Measurements from ENCODE around the gene CFAP410.

DNA sequence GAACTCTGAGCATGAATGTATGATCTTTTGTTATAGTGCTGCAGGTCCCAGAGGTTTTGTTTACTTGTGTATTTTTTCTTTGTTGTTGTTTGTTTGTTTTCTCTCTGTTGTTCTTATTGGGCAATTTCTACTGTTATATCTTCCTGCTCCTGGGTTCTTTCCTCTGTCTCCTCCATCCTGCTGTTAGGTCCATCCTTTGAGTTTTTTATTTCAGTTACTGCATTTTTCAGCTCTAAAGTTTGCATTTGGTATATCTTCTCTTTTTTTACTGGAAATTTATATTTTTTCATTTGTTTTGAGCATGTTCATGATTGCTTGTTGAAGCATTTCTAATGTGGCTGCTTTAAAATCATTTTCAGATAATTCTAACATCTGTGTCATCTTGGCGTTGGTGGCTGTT, 24.1 kb upstream of the CFAP410 start:
- TF ChIP-seq, protein P1, sequence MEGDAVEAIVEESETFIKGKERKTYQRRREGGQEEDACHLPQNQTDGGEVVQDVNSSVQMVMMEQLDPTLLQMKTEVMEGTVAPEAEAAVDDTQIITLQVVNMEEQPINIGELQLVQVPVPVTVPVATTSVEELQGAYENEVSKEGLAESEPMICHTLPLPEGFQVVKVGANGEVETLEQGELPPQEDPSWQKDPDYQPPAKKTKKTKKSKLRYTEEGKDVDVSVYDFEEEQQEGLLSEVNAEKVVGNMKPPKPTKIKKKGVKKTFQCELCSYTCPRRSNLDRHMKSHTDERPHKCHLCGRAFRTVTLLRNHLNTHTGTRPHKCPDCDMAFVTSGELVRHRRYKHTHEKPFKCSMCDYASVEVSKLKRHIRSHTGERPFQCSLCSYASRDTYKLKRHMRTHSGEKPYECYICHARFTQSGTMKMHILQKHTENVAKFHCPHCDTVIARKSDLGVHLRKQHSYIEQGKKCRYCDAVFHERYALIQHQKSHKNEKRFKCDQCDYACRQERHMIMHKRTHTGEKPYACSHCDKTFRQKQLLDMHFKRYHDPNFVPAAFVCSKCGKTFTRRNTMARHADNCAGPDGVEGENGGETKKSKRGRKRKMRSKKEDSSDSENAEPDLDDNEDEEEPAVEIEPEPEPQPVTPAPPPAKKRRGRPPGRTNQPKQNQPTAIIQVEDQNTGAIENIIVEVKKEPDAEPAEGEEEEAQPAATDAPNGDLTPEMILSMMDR (IDR thresholded peaks at IDR 0.05; ENCODE audit: low read depth, low read length, poor library complexity, severe bottlenecking): no peak
- TF ChIP-seq EZH2phosphoT487 (IDR thresholded peaks at IDR 0.05; ENCODE audit: borderline replicate concordance, low read length): no peak
